Right atrium auricular region (tissue), 2 donors: Measurements from ENCODE around the gene SLFN12. TPM values are rescaled to one million over a fixed set of nuclear protein-coding genes. Genes with fewer than 3 reads are reported as not detected.

Experiments used
- DNase-seq: peaks from one replicate; pipeline ENCODE4 v3.0.0-alpha.2; 2019; ENCODE audit warnings: low spot score
- H3K27ac ChIP-seq, 2 donors: fragments of 200-600 bp; sonication (generic); 1 replicate in 1 of 2; 2 replicates in 1 of 2; pipeline ENCODE4 v1.5.1; 2016 to 2019
- H3K27me3 ChIP-seq, 2 donors: fragments of 200-600 bp; sonication (generic); one replicate each; pipeline versions ENCODE4 v1.5.1 to v1.6.0; 2017 to 2019
- H3K36me3 ChIP-seq: fragments of 200-600 bp; sonication (generic); one replicate; pipeline ENCODE4 v1.5.1; 2016
- H3K4me1 ChIP-seq, 2 donors: fragments of 200-600 bp; sonication (generic); one replicate each; pipeline versions ENCODE4 v1.5.1 to v1.6.0; 2017 to 2019
- H3K4me3 ChIP-seq, 2 donors: fragments of 200-600 bp; sonication (generic); 1 replicate in 1 of 2; 2 replicates in 1 of 2; pipeline ENCODE4 v1.5.1; 2017 to 2019; ENCODE audit warnings: mild to moderate bottlenecking in 1 of 2, moderate library complexity in 1 of 2
- H3K9me3 ChIP-seq, 2 donors: fragments of 200-600 bp; sonication (generic); one replicate each; pipeline ENCODE4 v1.5.1; 2019
- total RNA-seq, 2 donors: library from RNA; depleted of rRNA; stranded (reverse); fragments of >200 nt; gene quantifications; one replicate each; pipeline ENCODE4 v1.1.0, GENCODE V29; 2016
- TF ChIP-seq, protein P1 (sequence below), 2 donors: fragments of 200-600 bp; sonication (generic); IDR thresholded peaks; one replicate each; pipeline ENCODE4 v1.5.1; 2019; ENCODE audit warnings: antibody characterized with exemption in 2 of 2

SLFN12 gene
- total RNA-seq, 2 donors from 2014 or later: 3.4 to 3.6 TPM

GRCh38 chr17:35373534-35373983, 58.7 kb downstream of the SLFN12 start, which contains the start of gene SLFN11:
TSS of gene SLFN11 (minus strand) at chr17:35373621. CDS start at chr17:35363807, 9,814 bp downstream.
- H3K4me3 ChIP-seq: peak within 1 kb of the TSS; percentile 67 to 72
- DNase-seq: peak; percentile 98
- no peaks in the 10 kb centered on the region for H3K27me3 ChIP-seq
- H3K9me3 ChIP-seq: peaks cover 0 to 14% of the 10 kb centered on the region in 2 donors
- no peaks in the 10 kb centered on the region for H3K36me3 ChIP-seq
- peaks cover 0 to 23% of the 10 kb centered on the region in 2 donors for H3K4me1 ChIP-seq
- peak within 1 kb of the TSS; percentile 92 for H3K27ac ChIP-seq
- TF ChIP-seq, protein P1, sequence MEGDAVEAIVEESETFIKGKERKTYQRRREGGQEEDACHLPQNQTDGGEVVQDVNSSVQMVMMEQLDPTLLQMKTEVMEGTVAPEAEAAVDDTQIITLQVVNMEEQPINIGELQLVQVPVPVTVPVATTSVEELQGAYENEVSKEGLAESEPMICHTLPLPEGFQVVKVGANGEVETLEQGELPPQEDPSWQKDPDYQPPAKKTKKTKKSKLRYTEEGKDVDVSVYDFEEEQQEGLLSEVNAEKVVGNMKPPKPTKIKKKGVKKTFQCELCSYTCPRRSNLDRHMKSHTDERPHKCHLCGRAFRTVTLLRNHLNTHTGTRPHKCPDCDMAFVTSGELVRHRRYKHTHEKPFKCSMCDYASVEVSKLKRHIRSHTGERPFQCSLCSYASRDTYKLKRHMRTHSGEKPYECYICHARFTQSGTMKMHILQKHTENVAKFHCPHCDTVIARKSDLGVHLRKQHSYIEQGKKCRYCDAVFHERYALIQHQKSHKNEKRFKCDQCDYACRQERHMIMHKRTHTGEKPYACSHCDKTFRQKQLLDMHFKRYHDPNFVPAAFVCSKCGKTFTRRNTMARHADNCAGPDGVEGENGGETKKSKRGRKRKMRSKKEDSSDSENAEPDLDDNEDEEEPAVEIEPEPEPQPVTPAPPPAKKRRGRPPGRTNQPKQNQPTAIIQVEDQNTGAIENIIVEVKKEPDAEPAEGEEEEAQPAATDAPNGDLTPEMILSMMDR (IDR thresholded peaks at IDR 0.05): no peak

DNA sequence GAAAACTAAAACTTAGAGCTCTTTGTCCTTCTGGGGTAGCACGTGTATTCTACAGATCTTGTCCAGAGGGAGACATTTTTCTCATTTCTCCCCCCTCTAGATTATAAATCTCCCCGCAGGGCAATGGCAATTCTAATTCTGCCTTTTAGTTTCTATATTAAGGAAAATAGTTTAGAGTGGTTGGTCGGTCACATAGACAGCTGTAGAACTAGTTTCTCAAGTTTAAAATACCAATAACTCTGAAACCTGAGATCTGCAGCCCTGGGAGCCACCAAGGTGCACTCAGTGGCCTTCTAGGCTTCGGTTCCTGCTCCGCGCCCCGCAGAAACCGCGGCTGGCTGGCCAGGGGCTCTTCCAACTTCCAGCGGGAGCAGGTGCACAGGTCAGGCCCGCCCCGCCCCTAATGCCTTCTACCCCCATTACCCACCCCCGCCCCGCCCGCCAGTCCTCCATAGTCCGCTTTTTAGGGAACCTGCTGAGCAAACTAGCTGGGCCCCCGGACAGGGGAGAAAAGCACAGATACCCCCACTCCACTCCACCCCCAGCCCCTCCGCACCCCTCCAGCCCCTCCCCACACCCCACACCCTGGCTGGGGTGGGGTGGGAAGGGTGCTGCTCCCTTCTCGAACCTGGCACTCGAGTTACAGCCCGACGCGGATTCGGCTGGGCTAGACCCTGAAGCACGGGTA, 59.3 kb downstream of the SLFN12 start:
- peaks cover 0 to 29% of the 10 kb centered on the region in 2 donors for H3K4me1 ChIP-seq
- peak overlapping the region; percentile 67 to 72 for H3K4me3 ChIP-seq
- peaks cover 0 to 14% of the 10 kb centered on the region in 2 donors for H3K9me3 ChIP-seq
- H3K27ac ChIP-seq: peak overlapping the region; percentile 92
- no peaks in the 10 kb centered on the region for H3K36me3 ChIP-seq
- H3K27me3 ChIP-seq: no peaks in the 10 kb centered on the region
- no peak for DNase-seq
- TF ChIP-seq, protein P1 (IDR thresholded peaks at IDR 0.05): no peak

DNA sequence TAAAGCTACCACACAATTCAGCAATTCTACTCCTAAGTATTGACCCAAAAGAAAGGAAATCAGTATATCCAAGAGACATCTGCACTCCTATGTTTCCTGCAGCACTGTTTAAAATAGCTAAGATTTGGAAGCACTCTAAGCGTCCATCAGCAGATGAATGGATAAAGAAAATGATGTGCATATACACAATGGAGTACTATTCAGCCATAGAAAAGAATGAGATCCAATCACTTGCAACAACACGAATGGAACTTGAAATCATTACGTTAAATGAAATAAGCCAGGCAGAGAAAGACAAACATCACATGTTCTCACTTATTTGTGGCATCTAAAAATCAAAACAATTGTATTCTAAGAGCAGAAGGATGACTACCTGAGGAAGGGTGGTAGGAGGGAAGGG, 60.4 kb downstream of the SLFN12 start:
- TF ChIP-seq, protein P1 (IDR thresholded peaks at IDR 0.05): no peak
- H3K4me3 ChIP-seq: peak overlapping the region in 1 of 2 donors; percentile 67
- H3K4me1 ChIP-seq: peaks cover 0 to 34% of the 10 kb centered on the region in 2 donors
- H3K9me3 ChIP-seq: peaks cover 0 to 14% of the 10 kb centered on the region in 2 donors
- H3K36me3 ChIP-seq: no peaks in the 10 kb centered on the region
- no peaks in the 10 kb centered on the region for H3K27me3 ChIP-seq
- H3K27ac ChIP-seq: no peak overlapping the region
- no peak for DNase-seq

DNA sequence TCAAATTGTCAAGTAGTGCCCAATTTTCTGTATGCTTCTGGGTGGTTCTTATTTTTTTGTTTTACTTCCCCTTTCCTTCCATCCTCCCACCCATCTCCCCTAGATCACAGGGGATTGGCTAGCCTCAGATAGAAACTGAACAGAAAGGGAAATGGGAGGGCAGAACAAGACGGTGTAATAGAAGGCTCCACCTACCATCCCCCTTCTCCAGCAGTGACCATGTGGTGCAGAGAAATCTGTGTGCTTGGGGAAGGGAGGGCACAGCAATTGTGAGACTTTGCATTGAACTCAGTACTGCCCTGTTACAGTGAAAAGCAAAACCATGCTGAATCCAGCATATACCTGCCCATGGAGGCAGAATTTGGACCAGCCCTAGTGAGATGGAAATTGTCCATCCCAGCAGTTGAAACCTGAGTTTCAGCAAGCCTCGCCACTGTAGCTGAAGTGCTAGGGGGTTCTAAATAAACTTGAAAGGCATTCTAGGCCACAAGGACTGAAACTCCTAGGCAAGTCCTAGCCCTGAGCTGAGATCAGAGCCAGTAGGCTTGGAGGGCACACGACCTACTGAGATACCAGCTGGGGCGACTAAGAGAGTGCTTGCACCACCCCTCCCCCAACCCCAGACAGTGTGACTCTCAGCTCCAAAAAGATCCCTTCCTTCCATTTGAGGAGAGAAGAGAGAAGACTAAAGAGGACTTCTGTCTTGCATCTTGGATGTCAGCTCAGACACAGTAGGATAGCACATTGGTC, 64.0 kb downstream of the SLFN12 start:
- Histone ChIP-seq H3K36me3 (peaks cover 4% of the 10 kb centered on the region), H3K4me3 (no peak overlapping the region), H3K27ac (no peak overlapping the region), H3K4me1 (peaks cover 0 to 24% of the 10 kb centered on the region in 2 donors), H3K9me3 (peaks cover 0 to 14% of the 10 kb centered on the region in 2 donors), H3K27me3 (no peaks in the 10 kb centered on the region)
- no peak for DNase-seq
- TF ChIP-seq, protein P1 (IDR thresholded peaks at IDR 0.05): no peak

- Histone ChIP-seq H3K27me3 (no peaks in the 10 kb centered on the region), H3K9me3 (no peaks in the 10 kb centered on the region), H3K36me3 (peaks cover 29% of the 10 kb centered on the region), H3K4me3 (no peak overlapping the region), H3K27ac (no peak overlapping the region), H3K4me1 (peaks cover 0 to 24% of the 10 kb centered on the region in 2 donors)
- DNase-seq: no peak
- TF ChIP-seq, protein P1 (IDR thresholded peaks at IDR 0.05): no peak
These were observed 71.3 kb downstream of the SLFN12 start for GRCh38 chr17:35361027-35361426.

Other genes with a start within 250 kb of the SLFN12 start
- not detected for gene SLC35G3, start 238.1 kb downstream of the SLFN12 start, total RNA-seq
- 10 to 100 TPM; 11.1 to 12.9 TPM for gene SLFN5, start 189.4 kb downstream of the SLFN12 start, total RNA-seq
- gene SLFN11, start 58.9 kb downstream of the SLFN12 start, total RNA-seq: 10 to 100 TPM; 19.8 to 20.8 TPM
- gene SLFN13, start 16.3 kb upstream of the SLFN12 start, total RNA-seq: 1 to 10 TPM; 1.1 to 1.3 TPM
- under 1 TPM; 0.22 to 0.59 TPM for gene SLFN12L, start 105.2 kb upstream of the SLFN12 start, total RNA-seq
- not detected for gene SLFN14, start 128.3 kb upstream of the SLFN12 start, total RNA-seq
- gene PEX12, start 146.1 kb upstream of the SLFN12 start, total RNA-seq: 1 to 10 TPM; 8.7 to 8.9 TPM
- 10 to 100 TPM; 79.8 to 80.1 TPM for gene AP2B1, start 154.8 kb upstream of the SLFN12 start, total RNA-seq